ENCODE measurements around the gene ASAP3.
"Not testable (repeated sequence)": the region's sequence is repeated elsewhere in the genome, so short reads cannot be mapped to it uniquely, and the experiment has no call there.

Gene ASAP3

GRCh38 chr1:23514111-23514679, 30.2 kb upstream of the ASAP3 start:
- no peak for DNase-seq

GRCh38 chr1:23509896-23510295, 25.9 kb upstream of the ASAP3 start:
- no peak for DNase-seq

GRCh38 chr1:23506376-23507107, 22.6 kb upstream of the ASAP3 start:
- DNase-seq = no peak

GRCh38 chr1:23505851-23506250, 21.9 kb upstream of the ASAP3 start:
- no peak for DNase-seq

GRCh38 chr1:23504156-23504555, 20.2 kb upstream of the ASAP3 start:
- not testable (repeated sequence) for DNase-seq

- no peak for DNase-seq
These were observed 19.0 kb upstream of the ASAP3 start for GRCh38 chr1:23502951-23503350.

GRCh38 chr1:23500466-23500865, 16.5 kb upstream of the ASAP3 start:
- peak; percentile 35 for DNase-seq

GRCh38 chr1:23497777-23498439, 13.9 kb upstream of the ASAP3 start:
- no peak for DNase-seq

GRCh38 chr1:23496490-23497181, 12.7 kb upstream of the ASAP3 start:
- DNase-seq = no peak

GRCh38 chr1:23494836-23495235, 10.9 kb upstream of the ASAP3 start:
- not testable (repeated sequence) for DNase-seq

- not testable (repeated sequence) for DNase-seq
These were observed 8.8 kb upstream of the ASAP3 start for GRCh38 chr1:23492776-23493175.

GRCh38 chr1:23492132-23492720, 8.2 kb upstream of the ASAP3 start:
- no peak for DNase-seq

GRCh38 chr1:23489842-23490241, 5.9 kb upstream of the ASAP3 start:
- no peak for DNase-seq

GRCh38 chr1:23485002-23485332, 988 bp upstream of the ASAP3 start:
- DNase-seq = no peak

GRCh38 chr1:23484253-23485001, 448 bp upstream of the ASAP3 start:
- peak; percentile 69 for DNase-seq

- no peak for DNase-seq
These were observed 2.1 kb downstream of the ASAP3 start for GRCh38 chr1:23481904-23482303.

- DNase-seq = no peak
These were observed 2.9 kb downstream of the ASAP3 start for GRCh38 chr1:23481026-23481597.

- no peak for DNase-seq
These were observed 3.6 kb downstream of the ASAP3 start for GRCh38 chr1:23480187-23481025.

GRCh38 chr1:23479666-23479941, 4.4 kb downstream of the ASAP3 start:
- DNase-seq = no peak

- no peak for DNase-seq
These were observed 4.9 kb downstream of the ASAP3 start for GRCh38 chr1:23478896-23479665.
